HG02840 (cell line): Measurements from ENCODE around the gene SLC13A3.

Experiments used
- ATAC-seq: cut with Tn5 transposase; IDR thresholded peaks from one replicate; pipeline ENCODE4 v1.9.1; 2021; ENCODE audit warnings: mild to moderate bottlenecking, moderate library complexity, moderate number of reproducible peaks; ENCODE audit not compliant: unreplicated experiment, low FRiP score

Gene SLC13A3

GRCh38 chr20:46584508-46584907 lies 66.8 kb downstream of the SLC13A3 start:
- no peak for ATAC-seq

- ATAC-seq, result no peak
These were observed 67.6 kb downstream of the SLC13A3 start for GRCh38 chr20:46583411-46584214.

- ATAC-seq, result no peak
These were observed 68.6 kb downstream of the SLC13A3 start for GRCh38 chr20:46582648-46583047.

GRCh38 chr20:46581391-46581790 lies 69.9 kb downstream of the SLC13A3 start:
- no peak for ATAC-seq

- ATAC-seq, result no peak
These were observed 70.5 kb downstream of the SLC13A3 start for GRCh38 chr20:46580613-46581205.

DNA sequence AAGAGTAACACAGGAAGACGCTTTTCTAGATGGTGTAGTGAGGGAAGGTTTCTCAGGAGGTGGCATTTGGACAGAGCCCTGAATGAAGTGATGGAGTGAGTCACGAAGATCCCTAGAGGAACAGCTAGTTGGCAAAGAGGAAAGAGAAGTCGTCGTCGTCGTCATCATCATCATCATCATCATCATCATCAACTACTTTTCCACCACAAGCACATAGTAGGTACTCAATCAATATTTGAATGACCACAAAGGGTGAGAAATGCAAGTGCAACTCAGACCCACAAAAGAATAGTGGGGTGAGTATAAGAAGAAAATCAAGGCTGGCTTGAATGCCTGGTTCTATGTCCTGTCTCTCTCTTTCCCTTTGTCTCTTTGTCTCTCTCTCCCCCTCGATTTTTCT lies 72.5 kb downstream of the SLC13A3 start:
- ATAC-seq, result no peak

GRCh38 chr20:46576774-46577395 lies 74.4 kb downstream of the SLC13A3 start:
- ATAC-seq, result no peak

GRCh38 chr20:46575937-46576461 lies 75.3 kb downstream of the SLC13A3 start:
- ATAC-seq, result no peak

GRCh38 chr20:46575394-46575793 lies 75.9 kb downstream of the SLC13A3 start:
- ATAC-seq, result no peak

GRCh38 chr20:46573788-46574584 lies 77.3 kb downstream of the SLC13A3 start:
- no peak for ATAC-seq

DNA sequence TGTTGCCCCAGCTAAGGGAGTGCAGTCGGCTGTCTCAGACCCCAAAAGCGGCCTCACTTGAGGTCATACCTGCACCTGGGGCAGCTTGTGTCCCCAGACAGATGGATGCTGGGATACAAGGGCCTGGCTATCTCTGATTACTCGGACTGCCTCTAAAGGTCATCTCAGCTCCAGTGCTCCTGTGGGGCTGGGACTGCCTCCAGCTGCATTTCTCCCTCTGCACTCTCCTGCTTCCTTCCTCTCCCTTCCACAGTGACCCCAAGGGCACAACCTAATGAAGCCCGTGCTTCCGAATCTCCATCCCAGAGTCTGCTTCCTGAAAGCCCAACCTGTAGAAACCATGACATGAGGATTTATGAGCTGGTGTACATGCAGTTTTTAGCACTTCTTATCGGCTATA lies 78.0 kb downstream of the SLC13A3 start:
- ATAC-seq, result no peak

- ATAC-seq, result no peak
These were observed 78.5 kb downstream of the SLC13A3 start for GRCh38 chr20:46572790-46573189.

- ATAC-seq, result no peak
These were observed 79.1 kb downstream of the SLC13A3 start for GRCh38 chr20:46572153-46572552.

DNA sequence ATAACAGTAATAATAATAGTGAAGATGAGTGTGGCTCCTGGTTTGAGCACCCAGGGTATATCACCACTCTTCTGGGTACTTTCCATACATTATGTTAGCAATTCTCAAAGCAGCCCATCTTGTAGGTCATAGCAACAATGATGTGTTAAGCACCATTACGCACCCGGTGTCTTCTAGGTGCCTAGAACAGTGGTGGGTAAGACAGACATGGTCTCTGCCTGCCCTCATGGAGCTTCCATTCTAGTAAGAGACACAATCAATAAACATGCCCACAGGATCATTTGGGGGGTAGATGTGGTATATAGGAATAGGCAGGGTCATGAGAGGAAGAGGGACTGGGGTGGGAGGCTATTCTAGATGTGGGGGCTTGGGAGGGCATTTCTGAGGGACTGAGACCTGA lies 79.8 kb downstream of the SLC13A3 start:
- ATAC-seq, result no peak

DNA sequence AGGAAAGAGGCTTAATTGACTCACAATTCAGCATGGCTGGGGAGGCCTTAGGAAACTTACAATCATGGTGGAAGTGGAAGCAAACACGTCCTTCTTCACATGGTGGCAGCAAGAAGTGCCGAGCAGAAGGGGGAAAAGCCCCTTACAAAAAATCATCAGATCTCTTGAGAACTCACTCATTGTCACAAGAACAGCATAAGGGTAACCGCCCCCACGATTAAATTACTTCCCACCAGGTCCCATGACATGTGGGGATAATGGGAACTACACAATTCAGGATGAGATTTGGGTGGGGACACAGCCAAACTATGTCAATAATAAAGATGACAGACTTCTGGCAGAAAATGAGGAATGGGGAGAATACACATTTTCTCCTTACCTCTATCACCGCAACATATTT lies 80.3 kb downstream of the SLC13A3 start:
- no peak for ATAC-seq

DNA sequence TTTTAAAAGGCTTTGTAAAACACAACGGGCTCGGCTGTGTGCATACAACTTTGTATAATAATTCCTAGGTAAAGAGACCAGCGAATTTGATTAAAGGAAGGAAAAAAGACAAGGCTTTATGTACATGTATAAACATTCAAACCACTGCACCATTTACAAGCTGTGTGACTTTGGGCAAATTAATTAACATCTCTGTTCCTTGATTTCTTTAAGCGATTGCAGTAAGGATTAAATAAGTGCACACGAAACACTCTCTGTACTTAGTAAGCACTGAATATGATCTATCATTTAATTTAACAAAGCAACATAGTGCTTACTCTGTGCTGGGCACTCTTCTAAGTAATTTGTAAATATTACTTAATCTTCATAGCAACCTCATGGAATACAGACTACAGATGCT lies 81.3 kb downstream of the SLC13A3 start:
- no peak for ATAC-seq

- ATAC-seq, result no peak
These were observed 82.6 kb downstream of the SLC13A3 start for GRCh38 chr20:46568570-46569129.

DNA sequence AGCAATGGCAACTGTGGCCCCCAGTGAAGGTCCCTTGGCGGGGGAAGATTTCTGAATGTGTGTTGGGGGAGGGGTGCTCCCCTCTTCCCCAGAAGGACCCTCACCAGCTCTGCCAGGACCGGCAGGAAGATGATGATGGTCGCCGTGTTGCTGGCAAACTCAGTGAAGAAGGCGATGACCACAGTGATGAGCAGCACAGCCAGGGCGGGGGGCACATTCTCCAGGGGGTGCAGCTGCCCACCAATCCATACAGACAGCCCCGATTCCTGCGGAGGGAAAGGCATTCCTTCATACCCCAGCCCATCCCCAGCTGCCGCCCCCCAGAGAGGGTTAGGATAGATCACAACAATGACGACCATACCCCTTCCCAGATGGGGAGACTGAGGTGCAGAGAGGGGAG lies 85.1 kb downstream of the SLC13A3 start:
- ATAC-seq, result no peak

- ATAC-seq, result no peak
These were observed 86.9 kb downstream of the SLC13A3 start for GRCh38 chr20:46564241-46564957.

GRCh38 chr20:46563860-46564221 lies 87.4 kb downstream of the SLC13A3 start:
- no peak for ATAC-seq
